ENCODE measurements around the gene VSIG10L.

Gene VSIG10L

GRCh38 chr19:51354103-51354741, 12.3 kb upstream of the VSIG10L start:
- H3K4me3 ChIP-seq (ENCODE audit: low read depth, low read length), result no peak overlapping the region
- TF ChIP-seq CTCF (IDR thresholded peaks at IDR 0.05; ENCODE audit: low read depth, low read length), result no peak

GRCh38 chr19:51352783-51353360, 10.9 kb upstream of the VSIG10L start:
- no peak overlapping the region for H3K4me3 ChIP-seq (ENCODE audit: low read depth, low read length)
- TF ChIP-seq CTCF (IDR thresholded peaks at IDR 0.05; ENCODE audit: low read depth, low read length), result no peak

GRCh38 chr19:51351266-51351990, 9.5 kb upstream of the VSIG10L start:
- TF ChIP-seq CTCF (IDR thresholded peaks at IDR 0.05; ENCODE audit: low read depth, low read length), result no peak
- H3K4me3 ChIP-seq (ENCODE audit: low read depth, low read length), result no peak overlapping the region

GRCh38 chr19:51347209-51347928, 5.4 kb upstream of the VSIG10L start:
- TF ChIP-seq CTCF (IDR thresholded peaks at IDR 0.05; ENCODE audit: low read depth, low read length), result no peak
- no peak overlapping the region for H3K4me3 ChIP-seq (ENCODE audit: low read depth, low read length)

- TF ChIP-seq CTCF (IDR thresholded peaks at IDR 0.05; ENCODE audit: low read depth, low read length), result no peak
- no peak overlapping the region for H3K4me3 ChIP-seq (ENCODE audit: low read depth, low read length)
Observed at GRCh38 chr19:51346742-51347141, 4.8 kb upstream of the VSIG10L start.

- TF ChIP-seq CTCF (IDR thresholded peaks at IDR 0.05; ENCODE audit: low read depth, low read length), result no peak
- no peak overlapping the region for H3K4me3 ChIP-seq (ENCODE audit: low read depth, low read length)
Observed at GRCh38 chr19:51345076-51345620, 3.2 kb upstream of the VSIG10L start.

All from WI38 (cell line).